ENCODE data around the gene FADD.

GRCh38 chr11:70182266-70182665 is 20.8 kb upstream of the FADD start:
- TF ChIP-seq, protein P1, sequence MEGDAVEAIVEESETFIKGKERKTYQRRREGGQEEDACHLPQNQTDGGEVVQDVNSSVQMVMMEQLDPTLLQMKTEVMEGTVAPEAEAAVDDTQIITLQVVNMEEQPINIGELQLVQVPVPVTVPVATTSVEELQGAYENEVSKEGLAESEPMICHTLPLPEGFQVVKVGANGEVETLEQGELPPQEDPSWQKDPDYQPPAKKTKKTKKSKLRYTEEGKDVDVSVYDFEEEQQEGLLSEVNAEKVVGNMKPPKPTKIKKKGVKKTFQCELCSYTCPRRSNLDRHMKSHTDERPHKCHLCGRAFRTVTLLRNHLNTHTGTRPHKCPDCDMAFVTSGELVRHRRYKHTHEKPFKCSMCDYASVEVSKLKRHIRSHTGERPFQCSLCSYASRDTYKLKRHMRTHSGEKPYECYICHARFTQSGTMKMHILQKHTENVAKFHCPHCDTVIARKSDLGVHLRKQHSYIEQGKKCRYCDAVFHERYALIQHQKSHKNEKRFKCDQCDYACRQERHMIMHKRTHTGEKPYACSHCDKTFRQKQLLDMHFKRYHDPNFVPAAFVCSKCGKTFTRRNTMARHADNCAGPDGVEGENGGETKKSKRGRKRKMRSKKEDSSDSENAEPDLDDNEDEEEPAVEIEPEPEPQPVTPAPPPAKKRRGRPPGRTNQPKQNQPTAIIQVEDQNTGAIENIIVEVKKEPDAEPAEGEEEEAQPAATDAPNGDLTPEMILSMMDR (IDR thresholded peaks at IDR 0.05): no peak
- no peak for TF ChIP-seq POLR2A (IDR thresholded peaks at IDR 0.05)

All from tibial nerve (tissue), 3 donors.